GM12864 (cell line): ENCODE data around the gene NECTIN4.
"Not testable (repeated sequence)": the region's sequence is repeated elsewhere in the genome, so short reads cannot be mapped to it uniquely, and the experiment has no call there.

Source experiments
- DNase-seq: peaks from one replicate; pipeline ENCODE4 v3.0.0-alpha.2; 2011; ENCODE audit warnings: low read depth
- H3K4me3 ChIP-seq: 2 replicates; pipeline ENCODE4 v1.5.1; 2011; ENCODE audit warnings: mild to moderate bottlenecking, low read depth, low read length, control low read depth
- CTCF ChIP-seq: IDR thresholded peaks from 2 replicates; pipeline ENCODE4 v1.5.1; 2011; ENCODE audit warnings: low read depth, mild to moderate bottlenecking, moderate library complexity, low read length, control low read depth, inconsistent platforms; ENCODE audit errors: missing control alignments

Gene NECTIN4

GRCh38 chr1:161069731-161070270 is 19.6 kb downstream of the NECTIN4 start, which contains the start of gene ARHGAP30:
Gene ARHGAP30, minus strand, starts transcription at chr1:161069891. Its CDS starts 267 bp downstream, at chr1:161069624.
- DNase-seq: peak; percentile 96
- TF ChIP-seq CTCF: no peak
- peak within 1 kb of the TSS; percentile 95 for H3K4me3 ChIP-seq

- DNase-seq: no peak
- no peak for TF ChIP-seq CTCF
- H3K4me3 ChIP-seq: peak overlapping the region; percentile 95
Observed at GRCh38 chr1:161069241-161069640, 20.1 kb downstream of the NECTIN4 start.

- no peak for TF ChIP-seq CTCF
- peak; percentile 73 for DNase-seq
- peak overlapping the region; percentile 95 for H3K4me3 ChIP-seq
Observed at GRCh38 chr1:161068306-161069234, 20.8 kb downstream of the NECTIN4 start.

- no peak for TF ChIP-seq CTCF
- DNase-seq: no peak
- peak overlapping the region; percentile 5; the same call in 1 of the 2 replicates for H3K4me3 ChIP-seq
Observed at GRCh38 chr1:161066694-161067093, 22.7 kb downstream of the NECTIN4 start.

- not testable (repeated sequence) for H3K4me3 ChIP-seq, DNase-seq
Observed at GRCh38 chr1:161065681-161066080, 23.7 kb downstream of the NECTIN4 start.

- H3K4me3 ChIP-seq, DNase-seq: not testable (repeated sequence)
Observed at GRCh38 chr1:161063936-161064335, 25.4 kb downstream of the NECTIN4 start.

GRCh38 chr1:161061419-161061818 is 27.9 kb downstream of the NECTIN4 start:
- no peak for DNase-seq
- H3K4me3 ChIP-seq: no peak overlapping the region
- TF ChIP-seq CTCF: no peak

GRCh38 chr1:161059293-161059692 is 30.1 kb downstream of the NECTIN4 start:
- DNase-seq: no peak
- no peak overlapping the region for H3K4me3 ChIP-seq
- TF ChIP-seq CTCF: no peak
